Measurements from ENCODE around the gene OR13J1.

GRCh38 chr9:35820076-35820475 is 50.1 kb downstream of the OR13J1 start:
- TF ChIP-seq CTCF (IDR thresholded peaks at IDR 0.05; ENCODE audit: insufficient read depth, low read length, poor library complexity, severe bottlenecking) (no peak), EZH2phosphoT487 (conservative IDR thresholded peaks at IDR 0.05; ENCODE audit: low read length) (no peak)

Data from SU-DHL-6 (cell line).